WI38 (cell line): Measurements from ENCODE around the gene F10.

Experiments
- H3K4me3 ChIP-seq: 2 replicates; pipeline ENCODE4 v1.5.1; 2011; ENCODE audit warnings: low read depth, mild to moderate bottlenecking, control low read depth, low read length
- CTCF ChIP-seq: IDR thresholded peaks from 2 replicates; pipeline ENCODE4 v1.5.1; 2012; ENCODE audit warnings: low read depth, mild to moderate bottlenecking, control low read depth, low read length

The F10 gene

GRCh38 chr13:113112893-113113845 is 9.4 kb upstream of the F10 start:
- H3K4me3 ChIP-seq, result no peak overlapping the region
- no peak for TF ChIP-seq CTCF

- H3K4me3 ChIP-seq, result no peak overlapping the region
- TF ChIP-seq CTCF, result no peak
These were observed 8.7 kb upstream of the F10 start for GRCh38 chr13:113113846-113114271.

DNA sequence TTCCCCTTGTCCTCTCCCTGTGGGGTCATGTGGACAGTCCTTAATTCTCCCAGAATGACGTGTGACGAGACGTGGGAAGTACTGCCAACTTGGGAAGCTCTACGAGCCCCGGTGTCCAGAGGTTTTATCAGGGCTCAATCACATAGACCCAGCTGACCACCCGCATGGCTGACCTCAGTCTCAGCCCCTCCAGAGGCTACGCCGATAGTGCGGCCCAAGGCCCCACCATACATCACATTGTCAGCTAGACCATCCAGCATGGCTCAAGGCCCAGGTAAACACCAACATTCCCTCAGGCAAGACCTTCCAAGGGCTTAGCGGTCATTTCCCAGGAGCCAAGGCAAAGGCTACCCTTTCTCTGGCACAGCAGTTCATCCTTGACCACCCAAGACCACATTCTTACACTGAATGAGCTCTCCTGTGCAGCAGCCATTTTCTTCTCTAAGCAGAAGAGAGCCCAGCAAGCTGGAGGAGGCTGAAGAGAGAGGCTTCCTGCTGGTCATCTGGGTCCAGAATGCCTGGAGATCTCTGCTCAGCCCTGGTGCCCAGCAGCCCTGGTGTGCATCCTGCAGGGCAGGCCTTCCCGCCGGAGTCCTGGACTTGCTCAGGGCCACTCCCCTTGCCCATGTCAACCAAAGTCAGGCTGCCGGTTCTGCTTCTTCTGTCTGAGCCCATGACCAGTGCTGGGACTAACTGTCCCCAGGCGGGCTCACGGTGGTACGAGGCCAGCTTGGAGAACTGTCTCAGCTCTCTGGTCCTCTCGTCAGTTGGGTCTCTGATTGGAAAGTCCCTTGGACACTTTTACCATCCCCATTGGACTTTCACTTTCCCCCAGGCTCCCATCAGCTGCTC is 7.9 kb upstream of the F10 start:
- no peak overlapping the region for H3K4me3 ChIP-seq
- TF ChIP-seq CTCF, result no peak

DNA sequence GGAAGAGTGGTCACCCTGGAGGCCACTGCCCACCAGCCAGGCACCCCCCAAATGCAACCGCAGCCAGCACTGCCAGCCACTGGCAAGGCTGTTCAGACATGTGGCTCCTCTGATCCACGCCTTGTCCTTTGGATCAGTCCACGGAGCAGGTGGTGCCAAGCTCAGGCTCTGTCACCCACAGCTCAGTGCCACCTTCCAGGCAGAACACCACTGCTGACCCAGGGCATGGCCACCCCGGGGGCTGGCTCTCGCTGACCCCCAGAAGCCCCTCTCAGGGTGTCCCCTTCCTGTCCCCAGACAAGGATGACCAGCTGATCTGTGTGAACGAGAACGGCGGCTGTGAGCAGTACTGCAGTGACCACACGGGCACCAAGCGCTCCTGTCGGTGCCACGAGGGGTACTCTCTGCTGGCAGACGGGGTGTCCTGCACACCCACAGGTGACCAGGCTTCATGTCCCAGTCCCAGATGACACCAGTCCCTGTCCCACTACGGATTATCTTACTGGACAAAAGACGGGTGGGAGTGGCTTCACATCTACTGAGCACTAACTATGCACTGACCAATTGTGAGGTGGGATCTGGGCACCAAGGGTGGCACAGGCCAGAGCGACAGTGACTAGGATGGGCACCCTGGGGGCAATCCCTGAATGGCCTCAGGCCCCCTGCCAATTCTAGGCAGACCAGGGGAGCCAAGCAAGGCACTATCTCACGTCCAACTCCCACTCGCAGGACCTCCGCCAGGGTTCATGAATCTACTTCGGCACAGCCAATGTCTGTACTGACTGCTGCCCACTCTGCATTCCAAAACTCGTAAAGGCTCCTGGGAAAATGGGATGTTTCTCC is 7.0 kb upstream of the F10 start:
- TF ChIP-seq CTCF, result no peak
- no peak overlapping the region for H3K4me3 ChIP-seq

DNA sequence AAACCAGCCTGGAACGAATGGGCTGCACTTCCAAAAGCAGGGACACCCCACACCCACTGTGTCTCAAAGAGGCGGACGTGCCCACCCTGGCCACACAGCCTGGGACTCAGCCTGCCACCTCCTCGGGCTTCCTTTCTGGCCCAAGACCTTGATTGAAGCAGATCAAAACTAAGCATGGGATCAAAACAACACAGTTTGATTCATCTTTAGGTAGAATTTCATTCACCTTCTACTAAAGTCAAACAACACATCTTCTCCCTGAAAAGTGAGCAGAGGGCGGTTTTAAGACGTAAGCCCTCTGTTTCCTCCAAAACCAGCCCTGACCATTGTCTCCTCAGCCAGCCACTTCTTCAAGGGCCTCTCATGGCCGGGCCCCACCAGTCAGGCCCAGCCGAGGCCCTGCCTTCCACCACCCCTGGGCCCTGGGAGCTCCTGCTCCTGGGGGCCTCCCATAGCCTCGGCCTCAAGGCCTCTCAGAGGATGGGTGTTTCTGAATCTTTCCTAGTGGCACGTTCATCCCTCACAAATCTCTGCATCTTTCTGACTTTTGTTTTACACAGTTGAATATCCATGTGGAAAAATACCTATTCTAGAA is 6.3 kb upstream of the F10 start:
- H3K4me3 ChIP-seq, result no peak overlapping the region
- no peak for TF ChIP-seq CTCF

- TF ChIP-seq CTCF, result no peak
These were observed 5.7 kb upstream of the F10 start for GRCh38 chr13:113116871-113117271.

More at GRCh38 chr13:113116871-113117271, 5.7 kb upstream of the F10 start:
- H3K4me3 ChIP-seq, result no peak overlapping the region
